Ishikawa (cell line): ENCODE measurements around the gene AGAP1.

ENCODE experiments used
- CEBPB ChIP-seq: IDR thresholded peaks from 2 replicates; pipeline ENCODE4 v1.6.1; 2012
- CREB1 ChIP-seq: IDR thresholded peaks from 2 replicates; pipeline ENCODE4 v1.6.1; 2012; ENCODE audit warnings: low read depth
- EGR1 ChIP-seq: IDR thresholded peaks from 2 replicates; pipeline ENCODE4 v1.6.1; 2012
- EP300 ChIP-seq: IDR thresholded peaks from 2 replicates; pipeline ENCODE4 v1.6.1; 2012; ENCODE audit warnings: borderline replicate concordance
- FOXM1 ChIP-seq: IDR thresholded peaks from 2 replicates; pipeline ENCODE4 v1.6.1; 2012; ENCODE audit warnings: low read depth, borderline replicate concordance
- MAX ChIP-seq: IDR thresholded peaks from 2 replicates; pipeline ENCODE4 v1.6.1; 2012
- NFIC ChIP-seq: IDR thresholded peaks from 2 replicates; pipeline ENCODE4 v1.6.1; 2012
- RAD21 ChIP-seq: IDR thresholded peaks from 2 replicates; pipeline ENCODE4 v1.6.1; 2012; ENCODE audit warnings: low read depth
- TAF1 ChIP-seq: IDR thresholded peaks from 2 replicates; pipeline ENCODE4 v1.6.1; 2012; ENCODE audit warnings: low read depth, mild to moderate bottlenecking
- TCF12 ChIP-seq: IDR thresholded peaks from 2 replicates; pipeline ENCODE4 v1.6.1; 2012; ENCODE audit warnings: low read depth
- TEAD4 ChIP-seq: IDR thresholded peaks from 2 replicates; pipeline ENCODE4 v1.6.1; 2012
- USF1 ChIP-seq: IDR thresholded peaks from 2 replicates; pipeline ENCODE4 v1.6.1; 2012
- YY1 ChIP-seq: IDR thresholded peaks from 2 replicates; pipeline ENCODE4 v1.6.1; 2012; ENCODE audit warnings: low read depth
- ZBTB7A ChIP-seq: IDR thresholded peaks from 2 replicates; pipeline ENCODE4 v1.6.1; 2012; ENCODE audit warnings: low read depth
- TF ChIP-seq, protein P1 (sequence below): IDR thresholded peaks from 2 replicates; pipeline ENCODE4 v1.6.1; 2012; ENCODE audit warnings: low read depth, mild to moderate bottlenecking

AGAP1 gene

DNA sequence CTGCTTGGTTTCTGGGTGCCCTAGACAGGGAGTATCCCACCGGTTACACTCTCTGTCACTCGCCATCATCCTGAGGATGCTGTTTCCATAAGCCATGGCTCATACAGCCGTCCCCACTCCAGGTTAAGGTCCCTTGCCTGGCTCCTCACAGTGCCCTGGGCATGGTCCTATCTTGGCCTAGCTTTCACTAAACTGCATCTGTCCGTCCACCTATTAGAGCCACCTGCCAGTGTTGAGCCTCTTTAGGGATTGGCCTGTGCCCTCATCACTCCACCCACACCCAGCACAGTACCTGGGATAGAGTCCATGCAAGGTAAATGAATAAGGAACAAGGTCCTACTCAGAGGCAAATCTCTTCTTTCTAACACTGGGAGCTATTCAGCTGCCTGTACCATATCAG is 354.2 kb downstream of the AGAP1 start:
- TF ChIP-seq, protein P1, sequence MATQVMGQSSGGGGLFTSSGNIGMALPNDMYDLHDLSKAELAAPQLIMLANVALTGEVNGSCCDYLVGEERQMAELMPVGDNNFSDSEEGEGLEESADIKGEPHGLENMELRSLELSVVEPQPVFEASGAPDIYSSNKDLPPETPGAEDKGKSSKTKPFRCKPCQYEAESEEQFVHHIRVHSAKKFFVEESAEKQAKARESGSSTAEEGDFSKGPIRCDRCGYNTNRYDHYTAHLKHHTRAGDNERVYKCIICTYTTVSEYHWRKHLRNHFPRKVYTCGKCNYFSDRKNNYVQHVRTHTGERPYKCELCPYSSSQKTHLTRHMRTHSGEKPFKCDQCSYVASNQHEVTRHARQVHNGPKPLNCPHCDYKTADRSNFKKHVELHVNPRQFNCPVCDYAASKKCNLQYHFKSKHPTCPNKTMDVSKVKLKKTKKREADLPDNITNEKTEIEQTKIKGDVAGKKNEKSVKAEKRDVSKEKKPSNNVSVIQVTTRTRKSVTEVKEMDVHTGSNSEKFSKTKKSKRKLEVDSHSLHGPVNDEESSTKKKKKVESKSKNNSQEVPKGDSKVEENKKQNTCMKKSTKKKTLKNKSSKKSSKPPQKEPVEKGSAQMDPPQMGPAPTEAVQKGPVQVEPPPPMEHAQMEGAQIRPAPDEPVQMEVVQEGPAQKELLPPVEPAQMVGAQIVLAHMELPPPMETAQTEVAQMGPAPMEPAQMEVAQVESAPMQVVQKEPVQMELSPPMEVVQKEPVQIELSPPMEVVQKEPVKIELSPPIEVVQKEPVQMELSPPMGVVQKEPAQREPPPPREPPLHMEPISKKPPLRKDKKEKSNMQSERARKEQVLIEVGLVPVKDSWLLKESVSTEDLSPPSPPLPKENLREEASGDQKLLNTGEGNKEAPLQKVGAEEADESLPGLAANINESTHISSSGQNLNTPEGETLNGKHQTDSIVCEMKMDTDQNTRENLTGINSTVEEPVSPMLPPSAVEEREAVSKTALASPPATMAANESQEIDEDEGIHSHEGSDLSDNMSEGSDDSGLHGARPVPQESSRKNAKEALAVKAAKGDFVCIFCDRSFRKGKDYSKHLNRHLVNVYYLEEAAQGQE, result no peak
- TF ChIP-seq TAF1 (no peak), ZBTB7A (no peak), YY1 (no peak), MAX (no peak), EGR1 (no peak), TCF12 (no peak), EP300 (no peak), TEAD4 (no peak), USF1 (no peak), CEBPB (no peak), NFIC (no peak), CREB1 (no peak), RAD21 (no peak), FOXM1 (no peak)

DNA sequence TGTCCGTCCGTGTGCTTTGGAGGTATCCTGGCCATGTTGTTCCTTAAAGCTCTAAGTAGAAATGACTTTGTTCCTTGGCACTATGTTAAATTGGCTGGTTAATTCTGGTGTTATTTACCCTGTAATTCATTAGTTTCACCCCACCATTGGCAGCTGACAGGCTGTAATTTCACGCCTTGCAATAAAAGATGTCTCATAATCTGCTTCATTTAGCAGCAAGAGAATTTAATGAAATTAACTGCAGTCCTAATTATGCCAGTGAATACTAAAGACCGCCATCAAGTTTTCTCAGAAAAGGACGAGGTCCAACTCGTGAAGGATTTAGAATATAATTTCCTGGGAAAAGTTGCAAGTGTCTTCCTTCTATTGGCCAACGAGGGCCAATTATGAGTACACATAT is 355.1 kb downstream of the AGAP1 start:
- TF ChIP-seq TCF12 (no peak), FOXM1 (no peak), MAX (no peak), NFIC (no peak), CREB1 (no peak), USF1 (no peak), CEBPB (no peak)

DNA sequence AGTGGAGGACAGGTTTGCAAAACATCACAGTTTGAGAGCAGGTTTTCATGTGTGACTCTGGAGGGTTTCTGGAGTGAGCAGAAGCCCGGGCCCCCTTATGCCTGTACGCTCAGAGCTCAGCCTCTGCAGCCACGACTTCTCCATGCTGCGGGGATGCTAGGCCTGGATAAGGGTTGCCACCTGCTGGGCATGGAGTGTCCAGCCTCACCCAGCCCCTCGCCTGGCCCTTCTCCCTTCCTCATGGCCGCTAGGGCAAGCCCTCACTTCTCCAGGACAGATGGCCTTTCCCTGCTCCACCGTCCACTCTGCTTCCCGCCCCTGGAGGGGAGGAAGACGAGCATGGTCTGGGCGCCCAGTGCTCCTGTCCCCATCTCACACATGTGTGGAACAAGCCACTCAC is 355.6 kb downstream of the AGAP1 start:
- TF ChIP-seq ZBTB7A (no peak), FOXM1 (no peak), TCF12 (no peak), USF1 (no peak), NFIC (no peak), CEBPB (no peak), MAX (no peak)

DNA sequence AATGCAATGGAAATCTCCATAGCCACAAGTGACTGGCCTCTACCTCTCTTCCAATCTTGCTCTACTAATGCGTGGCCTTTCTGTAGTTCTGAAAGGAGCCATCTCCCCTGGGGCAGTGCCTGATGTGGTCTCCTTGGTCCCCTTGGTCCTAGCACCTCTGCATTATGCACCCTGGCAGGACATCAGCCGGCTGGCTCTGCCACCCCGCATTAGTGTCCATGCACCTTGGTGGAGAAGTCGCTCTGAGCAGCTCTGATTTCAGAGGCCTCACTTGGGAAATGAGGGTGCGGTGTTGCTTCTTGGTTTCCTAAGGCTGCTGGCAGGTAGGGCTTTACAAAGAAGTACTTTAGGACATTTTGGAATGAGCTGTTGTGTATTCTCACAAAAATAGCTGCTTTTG is 356.4 kb downstream of the AGAP1 start:
- TF ChIP-seq TCF12, result no peak
- TF ChIP-seq TAF1, result no peak
- TF ChIP-seq NFIC, result no peak
- TF ChIP-seq EP300, result no peak
- TF ChIP-seq RAD21, result no peak
- TF ChIP-seq YY1, result no peak
- no peak for TF ChIP-seq EGR1
- TF ChIP-seq, protein P1, result no peak
- no peak for TF ChIP-seq USF1
- TF ChIP-seq TEAD4, result no peak
- TF ChIP-seq ZBTB7A, result no peak
- TF ChIP-seq CREB1, result no peak
- no peak for TF ChIP-seq MAX
- TF ChIP-seq FOXM1, result no peak
- no peak for TF ChIP-seq CEBPB

GRCh38 chr2:235850771-235851551 is 357.1 kb downstream of the AGAP1 start:
- TF ChIP-seq, protein P1, result peak; percentile 66
- TF ChIP-seq CREB1 (no peak), ZBTB7A (no peak)
